Thymus (tissue), 11 donors: Measurements from ENCODE around the gene ABLIM2. TPM values are rescaled to one million over a fixed set of nuclear protein-coding genes. Genes with fewer than 3 reads are reported as not detected.

Experiments
- DNase-seq, 9 donors: peaks; one replicate each; pipeline ENCODE4 v3.0.0-alpha.2; 2013; ENCODE audit warnings: low spot score in 9 of 9, low read depth in 6 of 9, missing footprints in 1 of 9
- H3K27ac ChIP-seq, 2 donors: one replicate each; pipeline ENCODE4 v1.5.1; 2013; ENCODE audit warnings: control low read depth in 1 of 2, low read depth in 1 of 2, low read length in 1 of 2, mild to moderate bottlenecking in 1 of 2, moderate library complexity in 1 of 2
- H3K27me3 ChIP-seq, 2 donors: one replicate each; pipeline ENCODE4 v1.5.1; 2013; ENCODE audit warnings: low read length in 1 of 2; ENCODE audit not compliant: control insufficient read depth in 2 of 2, insufficient read depth in 1 of 2
- H3K36me3 ChIP-seq, 2 donors: one replicate each; pipeline ENCODE4 v1.5.1; 2013; ENCODE audit warnings: low read length in 1 of 2, mild to moderate bottlenecking in 1 of 2, moderate library complexity in 1 of 2; ENCODE audit not compliant: control insufficient read depth in 2 of 2, insufficient read depth in 2 of 2
- H3K4me1 ChIP-seq, 2 donors: one replicate each; pipeline ENCODE4 v1.5.1; 2013; ENCODE audit warnings: low read length in 2 of 2; ENCODE audit not compliant: control insufficient read depth in 2 of 2, insufficient read depth in 2 of 2
- H3K4me3 ChIP-seq, 2 donors: one replicate each; pipeline ENCODE4 v1.5.1; 2013; ENCODE audit warnings: low read length in 2 of 2, control low read depth in 1 of 2, mild to moderate bottlenecking in 1 of 2
- H3K9me3 ChIP-seq, 2 donors: one replicate each; pipeline ENCODE4 v1.5.1; 2013; ENCODE audit warnings: low read length in 1 of 2, mild to moderate bottlenecking in 1 of 2; ENCODE audit not compliant: control insufficient read depth in 2 of 2, insufficient read depth in 1 of 2
- WGBS: extraction: QIAGEN DNeasy Blood & Tissue Kit; methylation state at CpG from one replicate; pipeline ENCODE4 v1.1.7; 2013; 5-methylcytosine and 5-hydroxymethylcytosine counted together
- polyA plus RNA-seq: library from polyadenylated mRNA; stranded (reverse); fragments of 200-250 nt; gene quantifications from one replicate; pipeline ENCODE4 v1.2.3, GENCODE V29; 2013
- total RNA-seq: library from RNA; stranded (reverse); fragments of 120-200 nt; gene quantifications from one replicate; pipeline ENCODE4 v1.2.4, GENCODE V29; 2013
- donor health status: healthy.

The ABLIM2 gene
- total and polyA plus RNA-seq, 2 donors = 1.0 to 7.4 TPM

DNA sequence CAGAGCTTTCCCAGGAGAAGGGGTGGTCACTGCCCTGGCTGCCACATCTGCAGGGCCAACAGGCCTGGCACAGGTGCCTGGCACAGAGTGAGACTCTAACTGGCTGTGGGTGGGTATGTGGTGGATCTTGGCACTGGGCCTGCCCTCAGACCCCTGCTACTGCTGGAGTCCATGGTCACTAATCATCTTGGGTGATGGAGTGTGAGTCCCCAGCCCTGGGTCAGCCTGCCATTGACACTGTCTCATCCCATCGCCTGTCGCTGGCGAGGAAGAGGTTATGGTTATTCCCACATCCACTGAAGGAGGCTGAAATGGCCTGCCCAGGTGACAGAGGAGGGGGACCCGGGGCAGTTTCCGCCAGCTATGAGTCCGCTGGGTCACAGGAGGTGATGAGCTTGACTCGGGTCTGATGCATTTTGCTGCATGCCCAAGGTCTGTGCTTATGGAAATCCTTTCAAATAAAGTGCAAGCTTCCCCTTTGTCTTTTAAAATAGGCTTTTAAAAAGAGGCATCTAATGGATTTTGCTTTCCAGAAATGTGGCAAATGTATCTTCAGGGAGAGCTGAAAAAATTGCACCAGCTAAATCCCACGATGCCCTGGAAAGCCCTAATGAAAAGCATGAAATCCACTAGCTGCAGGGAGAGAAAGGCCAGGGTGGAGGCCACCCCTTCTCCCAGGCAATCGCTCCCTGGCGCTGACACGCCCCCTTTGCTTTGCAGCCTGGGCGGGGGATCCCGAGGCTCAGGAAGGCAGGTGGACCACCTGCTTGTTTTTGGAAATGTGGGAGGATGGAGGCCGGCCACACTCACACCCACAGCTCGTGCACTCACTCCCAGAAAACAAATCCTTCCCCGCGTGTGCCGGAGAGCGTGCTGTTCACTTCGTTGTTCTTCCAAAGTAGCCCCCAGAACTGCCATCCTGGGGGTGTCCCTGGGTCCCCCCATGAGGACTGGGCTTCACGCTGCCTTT lies 54.9 kb downstream of the ABLIM2 start:
- DNase-seq = no peak
- no peak overlapping the region for H3K27ac ChIP-seq
- no peak overlapping the region for H3K4me3 ChIP-seq
- H3K27me3 ChIP-seq = peaks cover 0 to 10% of the 10 kb centered on the region in 2 donors
- H3K9me3 ChIP-seq = peaks cover 0 to 3% of the 10 kb centered on the region in 2 donors
- no peaks in the 10 kb centered on the region for H3K36me3 ChIP-seq
- WGBS = 58% methylated on average over 21 of the region's 21 CpGs
- H3K4me1 ChIP-seq = peaks cover 0 to 3% of the 10 kb centered on the region in 2 donors

DNA sequence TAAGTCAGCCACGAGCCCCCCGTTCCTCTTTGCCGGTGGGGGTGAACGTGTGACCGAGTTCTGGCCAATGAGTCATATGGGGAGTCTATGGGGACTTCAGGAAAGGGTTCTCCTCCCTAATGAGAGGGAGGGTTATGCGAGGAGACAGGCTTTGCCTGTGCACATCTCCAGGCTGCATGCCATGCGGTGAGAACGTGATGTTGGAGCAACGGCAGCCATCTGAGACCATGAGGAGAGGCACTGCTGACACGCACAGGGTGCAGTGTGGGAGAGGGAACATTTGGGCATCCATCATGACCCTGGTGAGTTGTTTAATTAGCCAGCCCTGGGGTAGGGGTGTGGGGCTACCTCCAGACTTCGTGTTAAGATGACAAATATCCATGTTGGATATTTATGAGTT lies 55.8 kb downstream of the ABLIM2 start:
- 96% methylated on average over 11 of the region's 11 CpGs for WGBS
- peaks cover 0 to 3% of the 10 kb centered on the region in 2 donors for H3K4me1 ChIP-seq
- H3K27me3 ChIP-seq = peaks cover 0 to 11% of the 10 kb centered on the region in 2 donors
- no peaks in the 10 kb centered on the region for H3K36me3 ChIP-seq
- H3K27ac ChIP-seq = no peak overlapping the region
- H3K9me3 ChIP-seq = peaks cover 0 to 3% of the 10 kb centered on the region in 2 donors
- no peak overlapping the region for H3K4me3 ChIP-seq
- DNase-seq = no peak

- H3K27me3 ChIP-seq = peaks cover 0 to 11% of the 10 kb centered on the region in 2 donors
- no peak overlapping the region for H3K4me3 ChIP-seq
- WGBS = 82% methylated on average over 3 of the region's 3 CpGs
- H3K27ac ChIP-seq = no peak overlapping the region
- no peaks in the 10 kb centered on the region for H3K9me3 ChIP-seq
- H3K4me1 ChIP-seq = peaks cover 0 to 3% of the 10 kb centered on the region in 2 donors
- no peaks in the 10 kb centered on the region for H3K36me3 ChIP-seq
- DNase-seq = no peak
These were observed 56.6 kb downstream of the ABLIM2 start for GRCh38 chr4:8102076-8102355.

DNA sequence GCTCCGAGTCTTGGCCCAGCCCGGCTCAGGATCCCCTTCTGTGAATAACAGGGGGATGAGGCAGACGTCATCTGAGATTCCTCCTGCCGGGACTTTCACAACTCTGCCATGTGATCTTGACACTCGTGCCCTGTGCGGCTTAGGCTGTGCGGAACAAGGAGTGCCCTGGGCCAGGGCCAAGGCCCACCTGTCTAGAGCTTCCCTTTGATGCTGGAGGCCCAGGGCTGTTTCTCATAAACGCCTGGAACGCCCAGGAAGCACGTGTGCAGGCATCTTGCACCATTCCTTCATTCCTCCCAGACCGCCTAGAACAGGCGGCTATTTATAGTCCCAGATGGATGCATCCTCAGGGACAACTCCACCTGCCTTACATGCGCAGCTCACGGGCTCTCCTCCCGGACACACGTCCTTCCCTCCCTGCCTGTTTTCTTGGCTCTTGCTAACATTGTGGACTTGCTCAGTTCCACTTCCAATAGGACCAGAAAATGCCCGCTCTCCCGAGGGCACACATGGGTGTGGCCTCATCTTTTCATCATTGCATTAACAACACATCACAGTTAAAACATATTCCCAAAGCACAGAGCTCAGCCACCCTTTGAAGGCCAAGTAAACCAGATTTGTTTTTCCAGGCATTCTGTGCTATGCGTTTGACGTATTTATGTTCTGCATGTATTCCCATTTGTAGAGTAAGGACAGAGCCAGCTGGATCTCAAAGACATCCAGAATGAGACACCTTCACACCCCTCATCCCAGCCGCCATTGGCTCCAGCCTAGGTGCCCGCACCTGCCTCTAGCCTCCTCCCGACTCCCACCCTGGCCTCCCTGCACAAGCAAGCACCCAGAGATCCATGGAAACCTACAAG lies 57.2 kb downstream of the ABLIM2 start:
- Histone ChIP-seq H3K4me3 (no peak overlapping the region), H3K27me3 (peaks cover 0 to 11% of the 10 kb centered on the region in 2 donors), H3K36me3 (no peaks in the 10 kb centered on the region), H3K4me1 (peaks cover 0 to 3% of the 10 kb centered on the region in 2 donors), H3K9me3 (peaks cover 0 to 3% of the 10 kb centered on the region in 2 donors), H3K27ac (peak overlapping the region in 1 of 2 donors; percentile 46)
- peak in 1 of 9 donors; percentile 17 for DNase-seq
- WGBS = 82% methylated on average over 23 of the region's 23 CpGs

- Histone ChIP-seq H3K9me3 (peaks cover 0 to 13% of the 10 kb centered on the region in 2 donors), H3K36me3 (no peaks in the 10 kb centered on the region), H3K27me3 (peaks cover 0 to 11% of the 10 kb centered on the region in 2 donors), H3K27ac (no peak overlapping the region), H3K4me3 (no peak overlapping the region), H3K4me1 (peaks cover 0 to 3% of the 10 kb centered on the region in 2 donors)
- 92% methylated on average over 4 of the region's 4 CpGs for WGBS
- no peak for DNase-seq
These were observed 58.6 kb downstream of the ABLIM2 start for GRCh38 chr4:8099981-8100464.

DNA sequence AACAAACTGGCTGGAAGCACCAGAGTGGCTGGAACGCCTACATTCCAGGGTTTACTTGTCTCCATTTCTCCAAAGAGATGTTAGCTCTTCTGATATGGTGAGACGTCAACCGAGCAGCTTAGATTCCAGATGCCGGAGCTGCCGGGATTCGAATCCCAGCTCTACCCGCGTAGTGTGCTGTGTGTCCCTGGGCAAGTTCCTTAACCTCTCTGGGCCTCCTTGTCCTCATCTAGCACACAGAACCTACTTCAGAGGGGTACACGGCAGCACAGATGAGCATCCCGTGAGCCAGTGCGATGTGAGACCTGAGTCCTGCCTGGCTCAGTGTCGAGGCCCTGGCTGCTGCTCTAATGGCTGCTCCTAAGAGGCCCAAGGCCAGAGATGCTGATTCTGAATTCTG lies 60.1 kb downstream of the ABLIM2 start:
- H3K27ac ChIP-seq = no peak overlapping the region
- H3K4me1 ChIP-seq = peaks cover 0 to 3% of the 10 kb centered on the region in 2 donors
- peaks cover 0 to 4% of the 10 kb centered on the region in 2 donors for H3K27me3 ChIP-seq
- no peaks in the 10 kb centered on the region for H3K36me3 ChIP-seq
- 92% methylated on average over 12 of the region's 12 CpGs for WGBS
- no peak for DNase-seq
- H3K9me3 ChIP-seq = peaks cover 0 to 15% of the 10 kb centered on the region in 2 donors
- no peak overlapping the region for H3K4me3 ChIP-seq

DNA sequence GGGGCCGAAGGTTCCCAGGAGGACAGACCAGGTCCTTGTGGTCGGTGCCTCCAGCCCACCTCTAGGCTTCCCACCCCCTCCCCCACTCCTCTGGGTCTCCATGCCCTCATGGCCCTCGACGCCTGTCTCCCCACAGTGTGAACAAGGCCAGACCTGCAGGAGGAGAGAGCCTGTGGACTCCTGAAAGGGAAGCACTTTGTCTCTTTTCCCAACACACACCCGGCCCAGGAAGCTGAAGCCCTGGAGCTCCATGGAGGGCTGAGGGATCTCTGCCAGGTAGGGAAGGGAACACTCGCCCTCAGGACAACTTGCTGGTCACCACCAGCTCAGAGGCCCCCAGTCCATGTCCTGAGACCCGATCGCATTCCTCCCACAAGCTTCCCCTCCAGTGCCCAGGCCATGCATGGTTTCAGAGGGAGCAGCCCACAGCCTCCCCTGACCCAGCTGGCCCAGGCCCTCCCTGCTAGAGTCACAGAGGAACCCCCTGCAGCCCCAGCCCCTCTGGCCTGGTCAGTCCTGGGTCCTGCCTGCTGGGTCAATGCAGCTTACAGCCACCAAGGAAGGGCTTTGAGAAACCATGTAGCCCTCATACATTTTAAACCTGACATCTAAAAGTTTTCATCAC lies 60.8 kb downstream of the ABLIM2 start:
- DNase-seq = no peak
- Histone ChIP-seq H3K9me3 (peaks cover 0 to 16% of the 10 kb centered on the region in 2 donors), H3K4me1 (peaks cover 0 to 3% of the 10 kb centered on the region in 2 donors), H3K27me3 (peaks cover 0 to 3% of the 10 kb centered on the region in 2 donors), H3K36me3 (no peaks in the 10 kb centered on the region), H3K27ac (no peak overlapping the region), H3K4me3 (no peak overlapping the region)
- WGBS = 80% methylated on average over 8 of the region's 8 CpGs

DNA sequence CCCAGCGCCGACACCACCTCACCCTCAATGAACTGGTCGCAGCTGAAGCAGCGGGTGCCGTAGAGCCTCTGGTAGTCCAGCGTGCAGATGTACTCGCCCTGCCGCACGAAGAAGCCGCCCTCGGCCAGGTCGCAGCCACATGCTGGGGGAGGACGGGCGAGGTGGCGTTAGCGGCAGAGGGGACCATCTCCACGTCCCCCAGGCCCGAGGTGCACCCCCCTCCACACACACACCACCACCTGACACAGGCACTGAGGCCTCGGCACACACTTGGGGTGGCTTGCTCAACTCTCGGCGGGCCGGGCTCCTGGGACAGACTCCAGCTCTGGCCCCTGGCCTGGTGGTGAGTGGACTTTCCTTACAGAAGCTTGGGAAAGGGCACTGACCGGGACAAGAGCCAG lies 61.5 kb downstream of the ABLIM2 start:
- H3K9me3 ChIP-seq = peaks cover 0 to 21% of the 10 kb centered on the region in 2 donors
- H3K27ac ChIP-seq = no peak overlapping the region
- WGBS = 93% methylated on average over 23 of the region's 23 CpGs
- H3K4me1 ChIP-seq = peaks cover 0 to 3% of the 10 kb centered on the region in 2 donors
- H3K4me3 ChIP-seq = no peak overlapping the region
- no peaks in the 10 kb centered on the region for H3K36me3 ChIP-seq
- H3K27me3 ChIP-seq = peaks cover 0 to 2% of the 10 kb centered on the region in 2 donors
- DNase-seq = no peak
